NOMO-1 treated with dmso at 0.1 percent for 144 hours (cell line): ENCODE measurements around the gene POLRMT.
"Not testable (repeated sequence)": the region's sequence is repeated elsewhere in the genome, so short reads cannot be mapped to it uniquely, and the experiment has no call there.

Experiments used
- DNase-seq: peaks from one replicate; lab custom pipeline; 2025; ENCODE audit not compliant: unreplicated experiment; lab: John Stamatoyannopoulos, UW

POLRMT gene

GRCh38 chr19:633068-633785 is at the start of gene POLRMT:
TSS of gene POLRMT (minus strand) at chr19:633537. CDS start at chr19:633512, 25 bp downstream.
- DNase-seq: peak; percentile 92

GRCh38 chr19:682678-683320 is 49.5 kb upstream of the POLRMT start:
- DNase-seq: no peak

- no peak for DNase-seq
Observed at GRCh38 chr19:681029-682019, 48.0 kb upstream of the POLRMT start.

- DNase-seq: peak; percentile 96
Observed at GRCh38 chr19:680287-681028, 47.1 kb upstream of the POLRMT start.

GRCh38 chr19:679418-680286 is 46.3 kb upstream of the POLRMT start:
- no peak for DNase-seq

- DNase-seq: no peak
Observed at GRCh38 chr19:678791-679388, 45.6 kb upstream of the POLRMT start.

- no peak for DNase-seq
Observed at GRCh38 chr19:677601-678436, 44.5 kb upstream of the POLRMT start.

- no peak for DNase-seq
Observed at GRCh38 chr19:677201-677600, 43.9 kb upstream of the POLRMT start.

- DNase-seq: no peak
Observed at GRCh38 chr19:676339-677105, 43.2 kb upstream of the POLRMT start, which contains the start of gene FSTL3. TSS of gene FSTL3 (plus strand) at chr19:676392. CDS start at chr19:676424, 32 bp downstream.

GRCh38 chr19:676007-676338 is 42.6 kb upstream of the POLRMT start:
- no peak for DNase-seq

GRCh38 chr19:674282-675151 is 41.2 kb upstream of the POLRMT start:
- DNase-seq: no peak

- no peak for DNase-seq
Observed at GRCh38 chr19:670609-671075, 37.3 kb upstream of the POLRMT start.

- not testable (repeated sequence) for DNase-seq
Observed at GRCh38 chr19:668675-669434, 35.5 kb upstream of the POLRMT start.

GRCh38 chr19:666985-667573 is 33.7 kb upstream of the POLRMT start:
- DNase-seq: not testable (repeated sequence)

- peak; percentile 57 for DNase-seq
Observed at GRCh38 chr19:664913-665443, 31.6 kb upstream of the POLRMT start.
